Pulmonary artery endothelial cell (primary cell): ENCODE data around the gene EYS. TPM values are rescaled to one million over a fixed set of nuclear protein-coding genes. Genes with fewer than 3 reads are reported as not detected.
"Not testable (repeated sequence)": the region's sequence is repeated elsewhere in the genome, so short reads cannot be mapped to it uniquely, and the experiment has no call there.

Experiments
- DNase-seq: peaks from one replicate; pipeline ENCODE4 v3.0.0-alpha.2; 2011; ENCODE audit warnings: low read depth, low spot score
- total RNA-seq: library from RNA; depleted of rRNA; stranded (reverse); fragments of >200 nt; gene quantifications from 2 replicates; pipeline ENCODE4 v1.2.3, GENCODE V29; 2014

EYS gene
- total RNA-seq, 1 donor from 2014 or later, result not detected

DNA sequence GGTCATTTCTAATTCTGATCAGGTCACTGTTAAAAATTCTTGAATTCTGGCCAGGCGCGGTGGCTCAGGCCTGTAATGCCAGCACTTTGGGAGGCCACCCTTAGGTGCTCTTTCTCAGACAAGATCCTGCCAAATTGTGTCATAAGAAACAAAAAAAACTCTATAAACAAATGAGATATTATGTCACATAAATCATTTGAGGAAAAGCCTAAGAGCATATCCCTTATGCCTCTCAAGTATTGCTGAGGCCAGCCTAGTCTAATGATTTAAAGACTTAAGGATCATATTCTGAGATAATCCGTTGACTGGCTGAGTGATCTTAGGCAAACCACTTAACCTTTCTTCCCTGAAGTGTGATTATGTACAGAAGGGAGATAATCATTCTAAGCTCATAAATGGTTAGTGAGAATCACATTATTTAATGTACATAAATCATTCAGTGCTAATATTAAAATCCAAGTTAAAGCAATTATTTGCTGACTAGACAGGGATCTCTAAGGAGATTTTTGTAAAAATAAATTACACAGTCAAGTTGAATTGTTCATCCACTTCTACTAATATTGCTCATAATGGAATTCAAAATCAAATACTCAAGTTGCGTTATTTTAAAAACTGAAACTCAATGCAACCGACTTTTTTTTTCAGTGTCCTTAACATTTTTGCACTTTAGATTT, 1706.1 kb downstream of the EYS start:
- no peak for DNase-seq

- no peak for DNase-seq
These were observed 1707.4 kb downstream of the EYS start for GRCh38 chr6:63999613-64000012.

- DNase-seq, result no peak
These were observed 1708.0 kb downstream of the EYS start for GRCh38 chr6:63998991-63999390.

DNA sequence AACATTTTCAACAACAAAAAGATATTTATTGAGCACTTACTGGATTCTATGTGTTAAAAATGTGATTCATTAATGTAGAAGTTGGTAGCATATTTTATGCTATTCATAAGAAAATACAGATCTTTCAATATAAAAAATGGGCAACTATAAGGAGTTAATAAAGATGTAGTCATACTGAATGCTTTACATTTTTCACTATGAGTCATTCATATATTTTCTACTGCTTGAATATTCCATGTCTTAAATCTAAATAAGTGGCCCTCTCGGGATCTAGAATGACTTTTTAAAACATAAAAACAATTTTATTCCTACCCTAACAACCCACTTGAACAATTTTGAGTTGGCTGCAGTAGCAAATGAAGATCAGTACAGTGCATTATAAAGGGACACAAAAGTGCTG, 1709.3 kb downstream of the EYS start:
- DNase-seq, result no peak

DNA sequence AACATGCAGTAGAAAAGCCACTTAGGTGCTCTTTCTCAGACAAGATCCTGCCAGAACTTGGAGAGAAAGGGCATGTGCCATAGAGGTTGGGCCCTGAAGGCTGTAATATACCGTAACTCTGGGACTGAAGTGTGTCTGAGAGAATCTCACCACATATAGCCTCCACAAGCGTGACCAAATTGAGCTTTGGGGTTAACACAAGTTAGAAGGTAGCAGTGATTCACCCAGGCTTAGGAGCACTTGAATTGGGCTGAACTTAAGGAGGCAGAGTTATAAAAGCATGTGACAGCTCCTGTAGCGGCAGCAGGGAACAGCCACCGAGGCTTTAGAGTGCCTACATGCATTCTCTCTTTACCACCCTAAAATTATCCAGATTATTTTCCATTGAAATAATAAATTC, 1709.8 kb downstream of the EYS start:
- DNase-seq, result no peak

GRCh38 chr6:63985223-63985622, 1721.8 kb downstream of the EYS start:
- DNase-seq, result no peak

- DNase-seq, result no peak
These were observed 1731.3 kb downstream of the EYS start for GRCh38 chr6:63975699-63976098.

DNA sequence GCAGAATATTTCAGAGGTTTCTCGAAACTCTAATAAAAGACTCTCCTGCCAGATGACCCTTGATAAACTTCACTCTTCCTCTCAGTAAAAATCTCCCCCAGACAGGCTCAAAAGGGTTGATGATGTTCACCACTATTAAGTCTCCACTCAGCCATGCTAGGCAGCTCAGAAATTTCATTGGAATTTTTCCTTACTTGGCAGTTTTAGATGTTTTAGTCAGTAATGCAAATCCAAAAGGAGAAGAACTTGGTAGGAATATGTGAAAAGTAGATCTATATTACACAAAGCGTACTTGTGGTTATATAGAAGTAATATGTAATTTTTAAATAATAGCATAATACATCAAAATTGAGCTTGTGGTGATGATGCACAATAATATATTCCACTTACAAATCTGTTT, 1738.4 kb downstream of the EYS start:
- DNase-seq, result no peak

DNA sequence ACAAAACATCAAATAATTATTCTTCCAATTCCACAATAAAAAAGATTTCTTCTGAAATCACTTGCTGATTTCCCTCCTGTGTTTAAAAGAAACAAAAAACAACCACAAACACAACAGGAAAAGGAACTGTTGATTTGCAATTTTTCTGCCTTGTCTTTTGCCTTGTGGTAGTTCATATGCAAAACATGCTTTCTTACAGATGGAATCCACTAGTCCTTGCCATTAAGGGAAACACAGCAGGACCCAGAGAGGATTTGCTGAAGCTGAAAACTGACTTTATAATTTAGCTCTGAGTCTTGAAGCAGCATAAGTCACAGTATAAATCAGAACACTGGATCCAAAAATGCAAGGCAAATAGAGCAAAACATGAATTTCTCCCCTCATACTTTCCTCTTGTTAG, 1742.7 kb downstream of the EYS start:
- DNase-seq, result no peak

DNA sequence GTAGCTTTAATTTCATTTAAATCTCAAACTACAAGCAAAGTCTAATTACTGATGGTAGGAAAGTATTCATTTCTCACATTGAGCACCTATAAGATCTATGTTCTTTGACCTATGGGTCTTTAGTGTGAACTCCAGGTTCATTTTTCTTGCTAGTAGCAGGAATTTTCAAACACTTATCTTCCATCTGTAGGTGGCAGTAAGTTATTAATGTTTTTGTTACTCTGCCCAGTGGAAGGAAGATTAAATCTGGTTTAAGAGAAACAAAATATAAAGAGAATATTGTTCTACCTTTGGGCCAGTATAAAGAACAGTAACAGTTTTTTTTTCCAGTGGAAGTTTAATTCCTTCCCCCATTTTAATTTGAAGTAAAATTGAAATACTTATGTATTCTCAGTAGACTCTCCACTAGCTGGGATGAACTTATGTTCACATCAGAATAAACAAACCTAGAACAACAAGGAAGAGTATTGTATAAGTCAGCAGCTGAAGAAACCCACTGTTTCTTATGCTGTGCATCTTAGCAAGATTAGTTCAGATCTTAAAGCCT, 1743.2 kb downstream of the EYS start:
- no peak for DNase-seq

GRCh38 chr6:63953336-63954021, 1753.5 kb downstream of the EYS start:
- not testable (repeated sequence) for DNase-seq

DNA sequence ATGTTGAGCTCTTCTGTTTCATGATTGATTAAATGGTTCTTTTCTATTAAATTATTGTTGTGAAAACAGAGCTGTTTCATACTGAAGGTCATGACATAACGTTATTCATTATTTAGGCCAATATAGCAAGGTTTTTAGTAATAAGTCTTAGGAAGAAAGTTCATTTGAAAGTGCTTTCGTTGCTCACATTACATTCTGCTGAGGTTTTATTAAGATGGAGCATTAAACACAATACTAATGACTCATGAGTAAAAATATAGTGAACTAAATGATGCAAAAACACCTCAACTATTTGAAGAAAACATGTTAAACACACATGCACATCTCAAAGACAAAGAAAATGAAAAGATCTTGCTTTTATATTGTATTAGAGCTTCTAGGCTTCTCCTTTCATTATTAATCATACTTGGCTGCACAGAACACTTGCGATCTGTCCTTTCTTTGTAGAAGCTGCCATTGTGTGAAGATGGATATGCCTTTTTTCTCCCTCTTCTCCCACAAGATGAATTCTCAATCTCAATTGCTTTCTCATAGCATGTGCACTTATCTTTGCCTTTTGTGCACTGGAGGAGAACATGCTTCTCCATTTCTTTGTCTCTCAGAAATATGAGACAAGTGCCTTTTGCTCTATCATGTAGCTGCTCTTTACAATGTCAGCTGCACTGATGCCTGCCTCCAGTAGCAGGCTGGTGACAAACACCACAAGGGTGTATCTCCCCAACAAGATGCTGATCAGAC, 1759.1 kb downstream of the EYS start:
- no peak for DNase-seq

DNA sequence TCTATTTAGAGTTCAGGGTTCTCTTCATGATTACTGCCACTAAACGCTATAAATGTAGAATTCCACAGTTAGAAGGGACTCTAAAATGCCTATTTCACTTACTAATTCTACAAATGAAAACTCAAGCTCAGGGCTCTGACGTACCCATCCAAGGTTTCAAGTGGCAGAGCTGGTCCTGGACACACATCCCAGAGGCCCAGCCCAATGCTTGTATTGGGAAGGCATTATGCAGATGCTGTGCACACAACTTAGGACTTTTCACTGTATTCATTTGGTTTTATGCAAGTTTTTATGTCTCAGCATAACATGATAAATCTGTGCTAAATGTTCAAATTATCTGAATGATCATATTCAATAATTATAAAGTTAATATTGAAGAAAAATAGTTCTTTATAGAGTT, 1761.0 kb downstream of the EYS start:
- no peak for DNase-seq

DNA sequence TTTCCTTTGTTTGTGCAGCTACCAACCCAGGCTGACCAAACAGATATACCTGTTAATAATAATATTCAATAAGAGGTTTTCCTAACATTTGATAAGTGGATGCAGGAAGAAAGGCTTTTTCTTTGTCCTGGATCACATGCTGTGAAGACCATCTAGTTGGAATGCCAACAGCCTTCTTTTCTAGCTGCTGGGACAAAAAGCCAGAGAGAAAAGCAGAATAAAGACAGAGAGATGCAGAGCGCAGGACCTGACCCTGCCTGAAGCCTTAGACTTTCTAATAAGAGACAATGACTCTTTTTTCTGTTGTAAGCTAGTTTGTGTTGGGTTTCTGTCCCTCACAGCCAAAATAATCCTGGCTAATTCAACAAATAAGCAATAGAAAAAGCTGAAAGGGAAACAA, 1763.2 kb downstream of the EYS start:
- no peak for DNase-seq

DNA sequence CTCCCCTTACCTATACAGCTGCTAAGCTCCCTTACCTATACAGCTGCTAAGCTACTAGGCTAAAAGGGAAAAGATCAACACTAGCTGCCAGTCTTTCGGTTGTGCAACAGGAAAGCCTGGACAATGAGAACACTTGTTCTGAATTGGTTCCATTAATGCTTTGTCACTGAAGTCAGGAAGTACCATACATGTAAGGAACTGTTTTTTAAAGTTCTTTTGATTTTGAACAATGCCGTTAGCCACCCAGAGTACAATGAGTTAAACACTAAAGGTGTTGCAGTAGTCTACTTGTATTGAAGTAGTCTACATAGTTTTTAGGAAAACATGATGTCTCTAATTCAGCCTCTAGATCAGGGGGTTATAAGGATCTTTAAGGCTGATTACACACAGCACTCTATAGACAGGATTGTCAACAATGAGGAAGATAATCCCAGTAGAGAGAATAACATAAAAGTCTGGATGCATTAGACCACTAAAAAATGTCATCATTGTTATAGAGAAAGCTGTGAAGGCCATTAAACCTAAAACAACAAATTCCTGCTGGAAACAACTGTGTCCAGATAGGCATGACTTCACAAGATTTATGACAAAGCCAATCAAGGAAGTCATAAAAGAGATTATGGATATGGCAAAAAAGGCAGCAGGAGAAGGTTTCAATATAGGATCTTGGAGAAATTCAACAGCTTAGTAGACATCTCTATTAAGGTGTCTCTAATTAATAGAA, 1765.1 kb downstream of the EYS start:
- DNase-seq, result no peak

GRCh38 chr6:63940056-63940455, 1767.0 kb downstream of the EYS start:
- DNase-seq, result no peak

DNA sequence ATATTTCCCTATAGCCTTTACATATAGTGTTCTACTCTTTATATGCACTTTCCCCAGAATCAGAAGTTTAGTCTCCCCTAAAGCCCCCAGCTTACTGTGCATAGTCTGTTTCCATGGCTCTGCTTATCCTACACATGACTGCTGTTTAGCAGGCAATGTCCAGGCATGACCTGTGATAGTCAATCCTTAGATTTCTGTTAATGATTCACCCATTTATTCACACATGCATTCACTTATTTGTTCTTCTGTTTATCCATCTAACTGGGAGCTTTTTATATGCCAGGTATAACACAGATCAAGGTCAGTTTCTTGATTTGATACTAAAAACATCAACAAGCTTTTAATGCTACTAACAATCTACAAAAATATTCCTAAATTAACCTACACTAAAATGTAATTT, 1770.6 kb downstream of the EYS start:
- DNase-seq, result no peak

DNA sequence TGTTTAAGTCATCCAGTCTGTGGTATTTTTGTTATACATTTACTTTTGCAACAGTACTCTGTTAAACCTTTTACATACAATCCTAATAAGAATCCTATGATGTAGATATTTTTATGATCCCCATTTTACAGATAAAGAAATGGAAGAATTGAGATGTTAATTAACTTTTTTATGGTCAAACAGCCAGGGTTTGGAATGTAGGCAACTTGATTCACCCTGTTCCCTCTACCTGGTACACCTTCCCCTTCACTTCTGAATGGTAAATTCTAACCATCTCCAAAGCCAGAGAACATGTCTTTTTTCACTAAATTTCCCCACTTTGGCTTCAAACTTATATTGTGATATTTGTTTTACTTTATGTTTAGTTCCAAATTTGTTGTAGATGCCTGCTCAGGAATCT, 1771.3 kb downstream of the EYS start:
- DNase-seq, result no peak

- DNase-seq, result not testable (repeated sequence)
These were observed 1773.1 kb downstream of the EYS start for GRCh38 chr6:63933948-63934347.

- DNase-seq, result no peak
These were observed 1776.2 kb downstream of the EYS start for GRCh38 chr6:63930848-63931247.

DNA sequence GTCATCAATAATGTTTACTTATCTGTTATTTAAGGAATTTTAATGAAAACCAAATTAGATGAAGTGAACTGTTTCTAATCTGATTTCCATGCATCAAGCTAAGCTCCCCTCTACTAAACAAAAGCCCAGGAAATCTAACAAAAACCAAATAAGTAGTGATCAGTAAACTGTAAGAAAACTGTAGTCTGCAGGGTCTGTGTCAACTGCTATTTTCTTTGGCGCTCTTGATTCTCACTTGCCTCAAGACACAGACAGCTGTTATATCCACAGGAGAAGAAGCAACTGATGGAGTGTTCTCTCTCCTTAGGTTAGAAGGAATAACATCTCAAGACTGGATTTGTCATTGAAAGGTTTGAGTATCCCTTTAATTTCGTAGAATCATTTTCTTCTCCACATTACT, 1777.9 kb downstream of the EYS start:
- DNase-seq, result no peak

DNA sequence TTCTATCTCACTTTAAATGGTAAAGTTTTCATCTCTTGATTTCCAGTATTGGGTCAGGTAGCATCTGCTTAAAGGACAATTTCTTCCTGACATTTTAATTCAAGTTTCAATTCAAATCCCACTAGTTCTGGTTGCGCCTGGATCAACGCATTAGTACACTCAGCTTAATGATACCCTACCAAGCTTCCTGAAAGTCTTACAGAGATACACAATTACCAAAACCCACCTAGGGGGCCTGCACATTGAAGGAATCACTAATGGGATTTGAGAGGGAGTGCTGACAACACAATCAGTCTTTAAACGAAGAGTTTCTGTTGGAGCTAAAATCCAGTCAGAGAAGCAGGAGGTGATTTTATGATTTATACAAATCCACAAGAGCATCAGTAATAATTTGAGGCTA, 1778.4 kb downstream of the EYS start:
- no peak for DNase-seq
